ENCODE data around the gene KDSR. TPM values are rescaled to one million over a fixed set of nuclear protein-coding genes. Genes with fewer than 3 reads are reported as not detected.

Gene KDSR
- total and polyA plus RNA-seq, 4 donors, result 22.3 to 62.1 (median 42.5) TPM

GRCh38 chr18:63336366-63337099 lies 30.5 kb downstream of the KDSR start:
- 63 to 74% methylated on average over 8 of the region's 8 CpGs for WGBS, 2 donors
- Histone ChIP-seq H3K9ac (ENCODE audit: insufficient read depth in 1 of 2, low read length in 2 of 2) (no peak overlapping the region), H3K36me3 (ENCODE audit: control insufficient read depth in 4 of 4, insufficient read depth in 4 of 4, low read length in 4 of 4) (peaks cover 21 to 53% (median 33%) of the 10 kb centered on the region in 4 donors), H3K27me3 (ENCODE audit: control insufficient read depth in 3 of 3, insufficient read depth in 3 of 3, low read length in 2 of 3) (no peaks in the 10 kb centered on the region), H3K4me1 (ENCODE audit: control insufficient read depth in 5 of 5, insufficient read depth in 5 of 5, low read length in 5 of 5) (no peaks in the 10 kb centered on the region), H3K4me3 (no peak overlapping the region), H3K9me3 (ENCODE audit: control insufficient read depth in 4 of 4, insufficient read depth in 3 of 4, low read length in 3 of 4) (no peaks in the 10 kb centered on the region), H3K27ac (ENCODE audit: low read depth in 1 of 2, low read length in 1 of 2) (no peak overlapping the region)
- peak in 2 of 3 donors; percentile 35 to 45 for DNase-seq
- no peak for TF ChIP-seq CTCF (IDR thresholded peaks at IDR 0.05; ENCODE audit: control extremely low read depth, extremely low read depth)
- no peak for ATAC-seq (ENCODE audit: insufficient read depth, low FRiP score)

- H3K4me1 ChIP-seq (ENCODE audit: control insufficient read depth in 5 of 5, insufficient read depth in 5 of 5, low read length in 5 of 5), result peaks cover 0 to 2% (median 0%) of the 10 kb centered on the region in 5 donors
- DNase-seq (no peak), ATAC-seq (ENCODE audit: insufficient read depth, low FRiP score) (no peak)
- H3K36me3 ChIP-seq (ENCODE audit: control insufficient read depth in 4 of 4, insufficient read depth in 4 of 4, low read length in 4 of 4), result peaks cover 10 to 43% (median 25%) of the 10 kb centered on the region in 4 donors
- no peaks in the 10 kb centered on the region for H3K27me3 ChIP-seq (ENCODE audit: control insufficient read depth in 3 of 3, insufficient read depth in 3 of 3, low read length in 2 of 3)
- no peak overlapping the region for H3K27ac ChIP-seq (ENCODE audit: low read depth in 1 of 2, low read length in 1 of 2)
- no peak overlapping the region for H3K9ac ChIP-seq (ENCODE audit: insufficient read depth in 1 of 2, low read length in 2 of 2)
- no peaks in the 10 kb centered on the region for H3K9me3 ChIP-seq (ENCODE audit: control insufficient read depth in 4 of 4, insufficient read depth in 3 of 4, low read length in 3 of 4)
- H3K4me3 ChIP-seq, result no peak overlapping the region
- TF ChIP-seq CTCF (IDR thresholded peaks at IDR 0.05; ENCODE audit: control extremely low read depth, extremely low read depth), result no peak
- WGBS, 2 donors, result 95 to 97% methylated on average over 4 of the region's 4 CpGs
These were observed 35.9 kb downstream of the KDSR start for GRCh38 chr18:63331105-63331504.

GRCh38 chr18:63329431-63330145 lies 37.4 kb downstream of the KDSR start:
- Histone ChIP-seq H3K27me3 (ENCODE audit: control insufficient read depth in 3 of 3, insufficient read depth in 3 of 3, low read length in 2 of 3) (no peaks in the 10 kb centered on the region), H3K4me1 (ENCODE audit: control insufficient read depth in 5 of 5, insufficient read depth in 5 of 5, low read length in 5 of 5) (peaks cover 0 to 2% (median 0%) of the 10 kb centered on the region in 5 donors), H3K9me3 (ENCODE audit: control insufficient read depth in 4 of 4, insufficient read depth in 3 of 4, low read length in 3 of 4) (no peaks in the 10 kb centered on the region), H3K27ac (ENCODE audit: low read depth in 1 of 2, low read length in 1 of 2) (no peak overlapping the region), H3K36me3 (ENCODE audit: control insufficient read depth in 4 of 4, insufficient read depth in 4 of 4, low read length in 4 of 4) (peaks cover 4 to 30% (median 18%) of the 10 kb centered on the region in 4 donors), H3K9ac (ENCODE audit: insufficient read depth in 1 of 2, low read length in 2 of 2) (no peak overlapping the region), H3K4me3 (no peak overlapping the region)
- 90 to 93% methylated on average over 7 of the region's 7 CpGs for WGBS, 2 donors
- DNase-seq (peak in 1 of 3 donors; percentile 33), ATAC-seq (ENCODE audit: insufficient read depth, low FRiP score) (no peak)
- TF ChIP-seq CTCF (IDR thresholded peaks at IDR 0.05; ENCODE audit: control extremely low read depth, extremely low read depth), result no peak

Measured in lung (tissue), 12 donors.